ENCODE results near the gene RETREG1. TPM values are rescaled to one million over a fixed set of nuclear protein-coding genes. Genes with fewer than 3 reads are reported as not detected.

The RETREG1 gene
- total RNA-seq, 1 experiment from 2014 or later: 3.4 TPM

GRCh38 chr5:16485656-16486055 is 131.1 kb downstream of the RETREG1 start:
- no peaks in the 10 kb centered on the region for H3K79me1 ChIP-seq (ENCODE audit: insufficient read depth, low read depth, low read length, poor library complexity, severe bottlenecking)
- no peak overlapping the region for H3K9ac ChIP-seq (ENCODE audit: extremely low read depth, insufficient read length, low read length)
- H3K4me1 ChIP-seq (ENCODE audit: insufficient read depth, low read length): no peaks in the 10 kb centered on the region
- H4K91ac ChIP-seq (ENCODE audit: insufficient read length, low read depth, low read length): no peak overlapping the region
- H4K5ac ChIP-seq (ENCODE audit: insufficient read length, low read depth, low read length): no peak overlapping the region
- H3K4me1 Mint-ChIP-seq: no peaks in the 10 kb centered on the region
- H3K23ac ChIP-seq (ENCODE audit: insufficient read length, low read depth, low read length): no peak overlapping the region
- H3K4ac ChIP-seq (ENCODE audit: low read depth, low read length): no peak overlapping the region
- no peaks in the 10 kb centered on the region for H3K27me3 ChIP-seq (ENCODE audit: insufficient read depth, low read length)
- H2AK5ac ChIP-seq (ENCODE audit: insufficient read length, low read length): no peak overlapping the region
- no peak overlapping the region for H3K14ac ChIP-seq (ENCODE audit: insufficient read depth, low read length)
- H3K18ac ChIP-seq (ENCODE audit: insufficient read length, low read depth, low read length): no peak overlapping the region
- no peak overlapping the region for H3K56ac ChIP-seq (ENCODE audit: insufficient read length, low read depth, low read length)
- no peaks in the 10 kb centered on the region for H3K36me3 Mint-ChIP-seq (ENCODE audit: insufficient read depth in 1 of 3, low read depth in 3 of 3)
- no peak overlapping the region for H3K4me2 ChIP-seq (ENCODE audit: insufficient read depth, insufficient read length, low read length)
- no peak overlapping the region for H3K27ac Mint-ChIP-seq
- no peak overlapping the region for H3T11ph ChIP-seq (ENCODE audit: low read length)
- no peaks in the 10 kb centered on the region for H3K9me3 ChIP-seq (ENCODE audit: control insufficient read depth, low read depth, low read length)
- H2BK15ac ChIP-seq (ENCODE audit: low read depth, low read length): no peak overlapping the region
- H4K20me1 ChIP-seq (ENCODE audit: control insufficient read depth, insufficient read depth, insufficient read length): no peaks in the 10 kb centered on the region
- H3K27ac ChIP-seq (ENCODE audit: insufficient read length, low read depth, low read length): no peak overlapping the region
- no peak overlapping the region for H2BK20ac ChIP-seq (ENCODE audit: low read depth, low read length, poor library complexity, severe bottlenecking)
- DNase-seq: no peak
- H2BK5ac ChIP-seq (ENCODE audit: insufficient read length, low read length): no peak overlapping the region
- peaks cover 2% of the 10 kb centered on the region for H3K27me3 Mint-ChIP-seq (ENCODE audit: low read depth)
- TF ChIP-seq CTCF (conservative IDR thresholded peaks at IDR 0.05): no peak
- no peak overlapping the region for H3K4me3 Mint-ChIP-seq
- no peaks in the 10 kb centered on the region for H3K23me2 ChIP-seq (ENCODE audit: insufficient read length, low read depth, low read length, poor library complexity, severe bottlenecking)
- no peaks in the 10 kb centered on the region for H3K79me2 ChIP-seq (ENCODE audit: insufficient read depth, low read length)
- no peak overlapping the region for H2AFZ ChIP-seq (ENCODE audit: low read length)
- no peak overlapping the region for H4K8ac ChIP-seq (replicated peaks; ENCODE audit: insufficient read length, low read depth, low read length)
- no peak overlapping the region for H2BK12ac ChIP-seq (ENCODE audit: insufficient read length, low read depth, low read length)
- no peaks in the 10 kb centered on the region for H3K9me3 Mint-ChIP-seq
- no peak overlapping the region for H2BK120ac ChIP-seq (ENCODE audit: low read depth, low read length, poor library complexity, severe bottlenecking)
